Neural progenitor cell (in vitro differentiated cells): ENCODE data around the gene OR2T35. TPM values are rescaled to one million over a fixed set of nuclear protein-coding genes. Genes with fewer than 3 reads are reported as not detected.

Experiments
- DNase-seq: peaks from one replicate; pipeline ENCODE4 v3.0.0-alpha.2; 2016; ENCODE audit warnings: low spot score
- H2AFZ ChIP-seq: fragments of 200-600 bp; sonication (generic); replicated peaks from 2 replicates; pipeline ENCODE4 v1.6.1; 2016; ENCODE audit warnings: antibody characterized with exemption
- H3F3A ChIP-seq: fragments of 200-600 bp; sonication (generic); 2 replicates; pipeline ENCODE4 v1.6.1; 2016; ENCODE audit warnings: antibody characterized with exemption, low read depth
- H3K27ac ChIP-seq: fragments of 200-600 bp; sonication (generic); 2 replicates; pipeline ENCODE4 v1.5.1; 2016; ENCODE audit warnings: mild to moderate bottlenecking
- H3K27me3 ChIP-seq: fragments of 200-600 bp; sonication (generic); 2 replicates; pipeline ENCODE4 v1.6.1; 2016; ENCODE audit warnings: mild to moderate bottlenecking, moderate library complexity
- H3K36me3 ChIP-seq: fragments of 200-600 bp; sonication (generic); 2 replicates; pipeline ENCODE4 v1.5.1; 2016
- H3K4me1 ChIP-seq: fragments of 200-600 bp; sonication (generic); 2 replicates; pipeline ENCODE4 v1.6.1; 2016; ENCODE audit warnings: mixed run types
- H3K4me2 ChIP-seq: fragments of 200-600 bp; sonication (generic); 2 replicates; pipeline ENCODE4 v1.6.1; 2016
- H3K4me3 ChIP-seq: fragments of 200-600 bp; sonication (generic); 2 replicates; pipeline ENCODE4 v1.5.1; 2016
- H3K79me2 ChIP-seq: fragments of 200-600 bp; sonication (generic); 2 replicates; pipeline ENCODE4 v1.6.1; 2016; ENCODE audit warnings: low read depth
- H3K9ac ChIP-seq: fragments of 200-600 bp; sonication (generic); 2 replicates; pipeline ENCODE4 v1.6.1; 2016
- H3K9me3 ChIP-seq: fragments of 200-600 bp; sonication (generic); 2 replicates; pipeline ENCODE4 v1.5.1; 2016; ENCODE audit warnings: low read depth
- H4K20me1 ChIP-seq: fragments of 200-600 bp; sonication (generic); 2 replicates; pipeline ENCODE4 v1.6.1; 2016; ENCODE audit warnings: low read depth
- H3K27ac Mint-ChIP-seq: 3 replicates; pipeline ENCODE4 v1.8.0; 2021; ENCODE audit warnings: mixed read lengths
- H3K27me3 Mint-ChIP-seq: 2 replicates; pipeline ENCODE4 v1.8.0; 2022; ENCODE audit warnings: low read depth, mild to moderate bottlenecking, inconsistent platforms, moderate library complexity, mixed read lengths; ENCODE audit not compliant: insufficient read depth
- H3K36me3 Mint-ChIP-seq: 3 replicates; pipeline ENCODE4 v1.8.0; 2021; ENCODE audit warnings: mixed read lengths
- H3K4me1 Mint-ChIP-seq: 3 replicates; pipeline ENCODE4 v1.8.0; 2021; ENCODE audit warnings: mixed read lengths
- H3K4me3 Mint-ChIP-seq: 3 replicates; pipeline ENCODE4 v1.8.0; 2021; ENCODE audit warnings: mild to moderate bottlenecking, moderate library complexity, mixed read lengths
- H3K9me3 Mint-ChIP-seq: 3 replicates; pipeline ENCODE4 v1.8.0; 2020; ENCODE audit warnings: mixed read lengths
- CTCF ChIP-seq: fragments of 200-600 bp; sonication (generic); IDR thresholded peaks from 2 replicates; pipeline ENCODE4 v1.5.1; 2017; ENCODE audit warnings: antibody characterized with exemption, mild to moderate bottlenecking
- EZH2 ChIP-seq: fragments of 200-600 bp; sonication (generic); IDR thresholded peaks from 2 replicates; pipeline ENCODE4 v1.6.1; 2017; ENCODE audit warnings: antibody characterized with exemption, mild to moderate bottlenecking, moderate library complexity
- EZH2phosphoT487 ChIP-seq: fragments of 200-600 bp; sonication (generic); IDR thresholded peaks from 2 replicates; pipeline ENCODE4 v1.6.1; 2017; ENCODE audit warnings: antibody characterized with exemption
- total RNA-seq: library from RNA; depleted of rRNA; stranded (reverse); fragments of >200 nt; gene quantifications from 2 replicates; pipeline ENCODE4 v1.2.3, GENCODE V29; 2015; ENCODE audit warnings: low replicate concordance

The OR2T35 gene
- total RNA-seq, 1 donor from 2014 or later: not detected

GRCh38 chr1:248599396-248599795 lies 45.7 kb downstream of the OR2T35 start:
- H3F3A ChIP-seq: no peaks in the 10 kb centered on the region
- no peak overlapping the region for H2AFZ ChIP-seq
- H3K9ac ChIP-seq: no peak overlapping the region
- no peaks in the 10 kb centered on the region for H3K27me3 ChIP-seq
- no peak overlapping the region for H3K27ac Mint-ChIP-seq
- no peaks in the 10 kb centered on the region for H3K36me3 Mint-ChIP-seq
- H3K9me3 ChIP-seq: peaks cover 54% of the 10 kb centered on the region
- no peaks in the 10 kb centered on the region for H3K36me3 ChIP-seq
- no peak overlapping the region for H3K27ac ChIP-seq
- no peak overlapping the region for H3K4me2 ChIP-seq
- H3K79me2 ChIP-seq: no peaks in the 10 kb centered on the region
- TF ChIP-seq CTCF (no peak), EZH2phosphoT487 (no peak), EZH2 (no peak)
- no peaks in the 10 kb centered on the region for H3K27me3 Mint-ChIP-seq
- no peak overlapping the region for H3K4me3 Mint-ChIP-seq
- H4K20me1 ChIP-seq: no peaks in the 10 kb centered on the region
- H3K9me3 Mint-ChIP-seq: peaks cover 5% of the 10 kb centered on the region
- H3K4me3 ChIP-seq: no peak overlapping the region
- no peaks in the 10 kb centered on the region for H3K4me1 ChIP-seq
- H3K4me1 Mint-ChIP-seq: no peaks in the 10 kb centered on the region
- no peak for DNase-seq

- no peaks in the 10 kb centered on the region for H3K36me3 ChIP-seq
- no peak for DNase-seq
- TF ChIP-seq EZH2phosphoT487: no peak
- H3K9ac ChIP-seq: no peak within 1 kb of the TSS
- H3K4me1 ChIP-seq: no peaks in the 10 kb centered on the region
- Mint-ChIP-seq H3K27ac (no peak within 1 kb of the TSS), H3K4me1 (no peaks in the 10 kb centered on the region), H3K36me3 (no peaks in the 10 kb centered on the region), H3K9me3 (peaks cover 10% of the 10 kb centered on the region), H3K27me3 (no peaks in the 10 kb centered on the region), H3K4me3 (no peak within 1 kb of the TSS)
- H3K27ac ChIP-seq: no peak within 1 kb of the TSS
- H3K27me3 ChIP-seq: no peaks in the 10 kb centered on the region
- H3F3A ChIP-seq: no peaks in the 10 kb centered on the region
- H4K20me1 ChIP-seq: no peaks in the 10 kb centered on the region
- no peaks in the 10 kb centered on the region for H3K79me2 ChIP-seq
- H3K4me3 ChIP-seq: no peak within 1 kb of the TSS
- H3K4me2 ChIP-seq: no peak within 1 kb of the TSS
- peaks cover 45% of the 10 kb centered on the region for H3K9me3 ChIP-seq
- no peak within 1 kb of the TSS for H2AFZ ChIP-seq
These were observed 47.5 kb downstream of the OR2T35 start, which contains the start of gene OR2T10 for GRCh38 chr1:248597589-248597988. Gene OR2T10, minus strand, starts transcription at chr1:248597700. Its CDS starts 3,932 bp downstream, at chr1:248593768.

- Mint-ChIP-seq H3K4me3 (no peak overlapping the region), H3K9me3 (peaks cover 10% of the 10 kb centered on the region), H3K36me3 (no peaks in the 10 kb centered on the region), H3K27ac (no peak overlapping the region), H3K27me3 (peaks cover 2% of the 10 kb centered on the region), H3K4me1 (no peaks in the 10 kb centered on the region)
- no peak for DNase-seq
- Histone ChIP-seq H3K36me3 (no peaks in the 10 kb centered on the region), H3K27ac (no peak overlapping the region), H2AFZ (no peak overlapping the region), H3K4me1 (no peaks in the 10 kb centered on the region), H3K79me2 (no peaks in the 10 kb centered on the region), H3K4me2 (no peak overlapping the region), H4K20me1 (no peaks in the 10 kb centered on the region), H3F3A (no peaks in the 10 kb centered on the region), H3K27me3 (no peaks in the 10 kb centered on the region), H3K4me3 (no peak overlapping the region), H3K9me3 (peaks cover 43% of the 10 kb centered on the region), H3K9ac (no peak overlapping the region)
- no peak for TF ChIP-seq CTCF
- no peak for TF ChIP-seq EZH2
- no peak for TF ChIP-seq EZH2phosphoT487
These were observed 48.5 kb downstream of the OR2T35 start for GRCh38 chr1:248596615-248597014.

- Histone ChIP-seq H3K79me2 (no peaks in the 10 kb centered on the region), H2AFZ (no peak overlapping the region), H3K36me3 (no peaks in the 10 kb centered on the region), H3K9me3 (peaks cover 39% of the 10 kb centered on the region), H3K4me3 (no peak overlapping the region), H3K4me1 (no peaks in the 10 kb centered on the region), H4K20me1 (no peaks in the 10 kb centered on the region), H3K27me3 (no peaks in the 10 kb centered on the region), H3K4me2 (no peak overlapping the region), H3K27ac (no peak overlapping the region), H3K9ac (no peak overlapping the region), H3F3A (no peaks in the 10 kb centered on the region)
- Mint-ChIP-seq H3K4me1 (no peaks in the 10 kb centered on the region), H3K9me3 (peaks cover 7% of the 10 kb centered on the region), H3K4me3 (no peak overlapping the region), H3K27ac (no peak overlapping the region), H3K36me3 (no peaks in the 10 kb centered on the region), H3K27me3 (peaks cover 2% of the 10 kb centered on the region)
- no peak for DNase-seq
- TF ChIP-seq EZH2 (no peak), CTCF (no peak), EZH2phosphoT487 (no peak)
These were observed 51.9 kb downstream of the OR2T35 start for GRCh38 chr1:248593226-248593625.
